H9 (cell line): ENCODE results near the gene DUSP16. TPM values are rescaled to one million over a fixed set of nuclear protein-coding genes. Genes with fewer than 3 reads are reported as not detected.
A peak's percentile ranks its signal among the peaks of the same experiment; 100 is the strongest.

Experiments used
- DNase-seq: peaks from one replicate; pipeline ENCODE4 v3.0.0-alpha.2; 2017
- H2AFZ ChIP-seq: one replicate; pipeline ENCODE4 v1.6.1; 2013; ENCODE audit warnings: mild to moderate bottlenecking, low read length, control low read depth, moderate library complexity
- H2AK5ac ChIP-seq: 2 replicates; pipeline ENCODE4 v1.6.1; 2013; ENCODE audit warnings: low read length, control low read depth, mixed read lengths; ENCODE audit not compliant: insufficient read length
- H2BK120ac ChIP-seq: one replicate; pipeline ENCODE4 v1.6.1; 2013; ENCODE audit warnings: low read depth, mild to moderate bottlenecking, low read length, control low read depth, inconsistent platforms; ENCODE audit not compliant: poor library complexity, severe bottlenecking
- H2BK12ac ChIP-seq: 2 replicates; pipeline ENCODE4 v1.6.1; 2013; ENCODE audit warnings: low read length, control low read depth, mixed read lengths, low read depth; ENCODE audit not compliant: insufficient read length
- H2BK15ac ChIP-seq: 2 replicates; pipeline ENCODE4 v1.6.1; 2013; ENCODE audit warnings: low read depth, low read length, control low read depth
- H2BK20ac ChIP-seq: one replicate; pipeline ENCODE4 v1.6.1; 2013; ENCODE audit warnings: low read depth, mild to moderate bottlenecking, low read length, control low read depth, inconsistent platforms; ENCODE audit not compliant: poor library complexity, severe bottlenecking
- H2BK5ac ChIP-seq: 2 replicates; pipeline ENCODE4 v1.6.1; 2013; ENCODE audit warnings: low read length, control low read depth, mixed read lengths; ENCODE audit not compliant: insufficient read length
- H3K14ac ChIP-seq: 2 replicates; pipeline ENCODE4 v1.6.1; 2013; ENCODE audit warnings: low read length, control low read depth; ENCODE audit not compliant: insufficient read depth
- H3K18ac ChIP-seq: 2 replicates; pipeline ENCODE4 v1.6.1; 2013; ENCODE audit warnings: low read depth, mild to moderate bottlenecking, mixed read lengths, low read length, control low read depth; ENCODE audit not compliant: insufficient read length
- H3K23ac ChIP-seq: 2 replicates; pipeline ENCODE4 v1.6.1; 2013; ENCODE audit warnings: low read length, control low read depth, mixed read lengths, low read depth; ENCODE audit not compliant: insufficient read length
- H3K23me2 ChIP-seq: 2 replicates; pipeline ENCODE4 v1.6.1; 2013; ENCODE audit warnings: low read depth, mild to moderate bottlenecking, mixed read lengths, low read length, control low read depth; ENCODE audit not compliant: insufficient read length, poor library complexity, severe bottlenecking
- H3K27ac ChIP-seq: 2 replicates; pipeline ENCODE4 v1.5.1; 2013; ENCODE audit warnings: low read length, control low read depth, mixed read lengths, low read depth; ENCODE audit not compliant: insufficient read length
- H3K27me3 ChIP-seq: 2 replicates; pipeline ENCODE4 v1.6.1; 2013; ENCODE audit warnings: low read length, control low read depth, inconsistent platforms; ENCODE audit not compliant: insufficient read depth
- H3K4ac ChIP-seq: 2 replicates; pipeline ENCODE4 v1.6.1; 2013; ENCODE audit warnings: low read depth, mild to moderate bottlenecking, control low read depth, inconsistent platforms, low read length, moderate library complexity
- H3K4me1 ChIP-seq: 2 replicates; pipeline ENCODE4 v1.6.1; 2013; ENCODE audit warnings: low read length, control low read depth, inconsistent platforms; ENCODE audit not compliant: insufficient read depth
- H3K4me2 ChIP-seq: 2 replicates; pipeline ENCODE4 v1.6.1; 2013; ENCODE audit warnings: low read length, control low read depth, mixed read lengths; ENCODE audit not compliant: insufficient read length, insufficient read depth
- H3K56ac ChIP-seq: 2 replicates; pipeline ENCODE4 v1.6.1; 2013; ENCODE audit warnings: low read depth, mild to moderate bottlenecking, mixed read lengths, low read length, control low read depth; ENCODE audit not compliant: insufficient read length
- H3K79me1 ChIP-seq: 2 replicates; pipeline ENCODE4 v1.6.1; 2013; ENCODE audit warnings: low read depth, mild to moderate bottlenecking, moderate library complexity, low read length, control low read depth, inconsistent platforms; ENCODE audit not compliant: insufficient read depth, poor library complexity, severe bottlenecking
- H3K79me2 ChIP-seq: 2 replicates; pipeline ENCODE4 v1.6.1; 2013; ENCODE audit warnings: low read length, control low read depth, inconsistent platforms; ENCODE audit not compliant: insufficient read depth
- H3K9ac ChIP-seq: 2 replicates; pipeline ENCODE4 v1.6.1; 2013; ENCODE audit warnings: low read length, control low read depth, mixed read lengths; ENCODE audit not compliant: insufficient read length; ENCODE audit errors: extremely low read depth
- H3K9me3 ChIP-seq: one replicate; pipeline ENCODE4 v1.6.1; 2013; ENCODE audit warnings: low read depth, low read length, inconsistent platforms; ENCODE audit not compliant: control insufficient read depth
- H3T11ph ChIP-seq: one replicate; pipeline ENCODE4 v1.6.1; 2013; ENCODE audit warnings: mild to moderate bottlenecking, low read length, control low read depth, inconsistent platforms
- H4K20me1 ChIP-seq: one replicate; pipeline ENCODE4 v1.6.1; 2013; ENCODE audit not compliant: control insufficient read depth, insufficient read length, insufficient read depth
- H4K5ac ChIP-seq: 2 replicates; pipeline ENCODE4 v1.6.1; 2013; ENCODE audit warnings: low read depth, mild to moderate bottlenecking, mixed read lengths, low read length, control low read depth; ENCODE audit not compliant: insufficient read length
- H4K8ac ChIP-seq: replicated peaks from 2 replicates; pipeline ENCODE4 v1.6.1; 2013; ENCODE audit warnings: low read length, control low read depth, mixed read lengths, low read depth; ENCODE audit not compliant: insufficient read length
- H4K91ac ChIP-seq: 2 replicates; pipeline ENCODE4 v1.6.1; 2013; ENCODE audit warnings: low read depth, mild to moderate bottlenecking, moderate library complexity, mixed read lengths, low read length, control low read depth; ENCODE audit not compliant: insufficient read length
- H3K27ac Mint-ChIP-seq, 3 experiments: 2 replicates in 2 of 3; 3 replicates in 1 of 3; pipeline ENCODE4 v1.8.0; 2020 to 2021; ENCODE audit warnings: mixed read lengths in 3 of 3, mild to moderate bottlenecking in 1 of 3, moderate library complexity in 1 of 3
- H3K27me3 Mint-ChIP-seq: 2 replicates; pipeline ENCODE4 v1.8.0; 2021; ENCODE audit warnings: low read depth, mild to moderate bottlenecking, moderate library complexity, mixed read lengths
- H3K36me3 Mint-ChIP-seq, 3 experiments: 2 replicates in 2 of 3; 3 replicates in 1 of 3; pipeline ENCODE4 v1.8.0; 2020 to 2021; ENCODE audit warnings: low read depth in 3 of 3, mixed read lengths in 3 of 3; ENCODE audit not compliant: insufficient read depth in 1 of 3
- H3K4me1 Mint-ChIP-seq, 2 experiments: 2 replicates each; pipeline ENCODE4 v1.8.0; 2020; ENCODE audit warnings: mixed read lengths in 2 of 2
- H3K4me3 Mint-ChIP-seq, 2 experiments: 2 replicates in 1 of 2; 3 replicates in 1 of 2; pipeline ENCODE4 v1.8.0; 2020 to 2021; ENCODE audit warnings: mild to moderate bottlenecking in 2 of 2, mixed read lengths in 2 of 2, moderate library complexity in 1 of 2
- H3K9me3 Mint-ChIP-seq, 2 experiments: 2 replicates in 1 of 2; 3 replicates in 1 of 2; pipeline ENCODE4 v1.8.0; 2020; ENCODE audit warnings: mild to moderate bottlenecking in 2 of 2, mixed read lengths in 2 of 2, moderate library complexity in 1 of 2
- WGBS: extraction: QIAGEN DNeasy Blood & Tissue Kit; methylation state at CpG from one replicate; pipeline ENCODE4 v1.1.7; 2013; ENCODE audit warnings: missing lambda C conversion rate, low lambda C conversion rate, mixed read lengths; ENCODE audit not compliant: insufficient read length; ENCODE audit errors: extremely low coverage; 5-methylcytosine and 5-hydroxymethylcytosine counted together
- total RNA-seq: library from RNA; stranded (reverse); gene quantifications from 2 replicates; pipeline ENCODE4 v1.2.1, GENCODE V29; 2021
- TF ChIP-seq, protein P1 (sequence below): fragments of 200-600 bp; sonication (generic); conservative IDR thresholded peaks from 3 replicates; pipeline ENCODE4 v1.8.0; 2021; ENCODE audit warnings: antibody characterized with exemption, mild to moderate bottlenecking

Gene DUSP16
- total RNA-seq, 1 experiment from 2014 or later = 64.0 TPM

GRCh38 chr12:12599750-12600643, 37.3 kb upstream of the DUSP16 start:
- no peaks in the 10 kb centered on the region for H3K36me3 Mint-ChIP-seq
- H2BK12ac ChIP-seq = no peak overlapping the region

More at GRCh38 chr12:12599750-12600643, 37.3 kb upstream of the DUSP16 start:
- no peak overlapping the region for H3K9ac ChIP-seq
- H2BK120ac ChIP-seq = no peak overlapping the region
- H3K18ac ChIP-seq = peak overlapping the region; percentile 39
- no peak overlapping the region for H4K91ac ChIP-seq
- H3K23ac ChIP-seq = no peak overlapping the region
- peaks cover 5 to 11% of the 10 kb centered on the region in 2 experiments; a peak in 2 of 4 replicates for H3K4me1 Mint-ChIP-seq
- no peak overlapping the region for H2AK5ac ChIP-seq
- H3K9me3 ChIP-seq = no peaks in the 10 kb centered on the region
- peak overlapping the region; percentile 42 for H2AFZ ChIP-seq
- no peaks in the 10 kb centered on the region for H3K27me3 Mint-ChIP-seq
- peaks cover 4% of the 10 kb centered on the region; the same call in 1 of the 2 replicates for H3K4me1 ChIP-seq
- no peak overlapping the region for H2BK15ac ChIP-seq
- WGBS = no CpG with 5 or more reads among the region's 9 CpGs
- H3K79me1 ChIP-seq = no peaks in the 10 kb centered on the region
- H4K20me1 ChIP-seq = no peaks in the 10 kb centered on the region
- no peak overlapping the region for H3T11ph ChIP-seq
- H3K56ac ChIP-seq = no peak overlapping the region
- no peaks in the 10 kb centered on the region for H3K27me3 ChIP-seq
- peak overlapping the region; percentile 95 for H4K8ac ChIP-seq
- H2BK5ac ChIP-seq = no peak overlapping the region
- H3K23me2 ChIP-seq = no peaks in the 10 kb centered on the region
- H3K79me2 ChIP-seq = no peaks in the 10 kb centered on the region
- H3K27ac Mint-ChIP-seq = peak overlapping the region in 2 of 3 experiments; percentile 2 to 13; a peak in 2 of 7 replicates
- H3K27ac ChIP-seq = no peak overlapping the region
- H3K14ac ChIP-seq = 0 out of 2 replicates have a peak overlapping the region, but pooled peaks have one; percentile 53
- TF ChIP-seq, protein P1, sequence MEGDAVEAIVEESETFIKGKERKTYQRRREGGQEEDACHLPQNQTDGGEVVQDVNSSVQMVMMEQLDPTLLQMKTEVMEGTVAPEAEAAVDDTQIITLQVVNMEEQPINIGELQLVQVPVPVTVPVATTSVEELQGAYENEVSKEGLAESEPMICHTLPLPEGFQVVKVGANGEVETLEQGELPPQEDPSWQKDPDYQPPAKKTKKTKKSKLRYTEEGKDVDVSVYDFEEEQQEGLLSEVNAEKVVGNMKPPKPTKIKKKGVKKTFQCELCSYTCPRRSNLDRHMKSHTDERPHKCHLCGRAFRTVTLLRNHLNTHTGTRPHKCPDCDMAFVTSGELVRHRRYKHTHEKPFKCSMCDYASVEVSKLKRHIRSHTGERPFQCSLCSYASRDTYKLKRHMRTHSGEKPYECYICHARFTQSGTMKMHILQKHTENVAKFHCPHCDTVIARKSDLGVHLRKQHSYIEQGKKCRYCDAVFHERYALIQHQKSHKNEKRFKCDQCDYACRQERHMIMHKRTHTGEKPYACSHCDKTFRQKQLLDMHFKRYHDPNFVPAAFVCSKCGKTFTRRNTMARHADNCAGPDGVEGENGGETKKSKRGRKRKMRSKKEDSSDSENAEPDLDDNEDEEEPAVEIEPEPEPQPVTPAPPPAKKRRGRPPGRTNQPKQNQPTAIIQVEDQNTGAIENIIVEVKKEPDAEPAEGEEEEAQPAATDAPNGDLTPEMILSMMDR = no peak
- H3K9me3 Mint-ChIP-seq = no peaks in the 10 kb centered on the region; a peak in 2 of 5 replicates
- DNase-seq = no peak
- no peak overlapping the region for H4K5ac ChIP-seq
- no peak overlapping the region for H2BK20ac ChIP-seq
- H3K4ac ChIP-seq = no peak overlapping the region
- no peak overlapping the region for H3K4me2 ChIP-seq
- no peak overlapping the region for H3K4me3 Mint-ChIP-seq
